Measurements from ENCODE around the gene CDK19. TPM values are rescaled to one million over a fixed set of nuclear protein-coding genes. Genes with fewer than 3 reads are reported as not detected.

CDK19 gene
- polyA plus RNA-seq, 1 of the 3 experiments (the other 2 are of a cell fraction): 6.5 TPM

DNA sequence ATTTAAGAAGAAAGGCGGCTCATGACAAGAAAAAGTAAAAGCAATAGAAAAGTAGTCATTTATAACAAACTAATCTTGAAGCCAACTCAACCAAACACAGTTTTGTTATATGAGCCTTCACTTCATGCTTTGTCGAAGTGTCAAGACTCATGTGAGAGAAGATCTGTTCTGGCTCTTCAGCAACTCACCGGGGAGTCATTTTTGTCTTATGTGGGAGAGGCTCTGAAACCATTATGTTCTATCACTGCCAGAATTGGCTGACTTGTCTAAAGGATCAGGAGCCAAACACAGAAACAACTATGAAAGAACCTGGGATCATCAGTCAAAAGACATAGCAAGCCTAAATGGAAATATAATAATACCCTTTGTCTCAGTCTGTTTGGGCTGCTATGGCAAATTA, 105.2 kb downstream of the CDK19 start:
- Histone ChIP-seq H4K20me1 (ENCODE audit: insufficient read depth) (peaks cover 5% of the 10 kb centered on the region; the same call in 1 of the 2 replicates), H3K4me3 (ENCODE audit: low read depth in 2 of 2, low read length in 1 of 2) (no peak overlapping the region), H2AFZ (ENCODE audit: low read depth) (no peak overlapping the region), H3K4me2 (no peak overlapping the region), H3K36me3 (replicated peaks in 1 of 2; ENCODE audit: control insufficient read depth in 1 of 2, insufficient read depth in 2 of 2, low read length in 1 of 2) (peaks cover 0 to 4% of the 10 kb centered on the region in 2 experiments), H3K79me2 (ENCODE audit: insufficient read depth) (peaks cover 22% of the 10 kb centered on the region; the same call in 1 of the 2 replicates), H3K27me3 (ENCODE audit: insufficient read depth) (no peaks in the 10 kb centered on the region), H3F3A (replicated peaks; ENCODE audit: insufficient read depth) (no peaks in the 10 kb centered on the region), H3K9me3 (no peaks in the 10 kb centered on the region), H3K9me2 (no peaks in the 10 kb centered on the region), H3K4me1 (ENCODE audit: control insufficient read depth in 1 of 2, insufficient read depth in 2 of 2, low read depth in 1 of 2, low read length in 1 of 2) (no peaks in the 10 kb centered on the region), H3K27ac (ENCODE audit: low read depth in 2 of 2, low read length in 1 of 2) (no peak overlapping the region), H3K9ac (no peak overlapping the region)
- WGBS (ENCODE audit: low lambda C conversion rate): 90% methylated on average over 3 of the region's 3 CpGs
- ChIA-PET CTCF (interaction anchor here (1.4 to 1.6 kb wide), 2 partner anchors 20 to 28 kb away, joined by 3 to 4 read pairs; no protein-coding TSS in a partner anchor), POLR2A (no interaction called here)
- TF ChIP-seq FOXJ3 (CRISPR knock-in tag; IDR thresholded peaks at IDR 0.05) (no peak), RFX5 (IDR thresholded peaks at IDR 0.05; ENCODE audit: low read length) (no peak), RXRA (IDR thresholded peaks at IDR 0.05; ENCODE audit: borderline replicate concordance, low read depth) (no peak), SMC3 (IDR thresholded peaks at IDR 0.05; ENCODE audit: low read depth, low read length) (no peak)
- TF ChIP-seq, protein P1, sequence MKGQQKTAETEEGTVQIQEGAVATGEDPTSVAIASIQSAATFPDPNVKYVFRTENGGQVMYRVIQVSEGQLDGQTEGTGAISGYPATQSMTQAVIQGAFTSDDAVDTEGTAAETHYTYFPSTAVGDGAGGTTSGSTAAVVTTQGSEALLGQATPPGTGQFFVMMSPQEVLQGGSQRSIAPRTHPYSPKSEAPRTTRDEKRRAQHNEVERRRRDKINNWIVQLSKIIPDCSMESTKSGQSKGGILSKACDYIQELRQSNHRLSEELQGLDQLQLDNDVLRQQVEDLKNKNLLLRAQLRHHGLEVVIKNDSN (IDR thresholded peaks at IDR 0.05; ENCODE audit: borderline replicate concordance, low read depth): no peak
- TF ChIP-seq, protein P2, sequence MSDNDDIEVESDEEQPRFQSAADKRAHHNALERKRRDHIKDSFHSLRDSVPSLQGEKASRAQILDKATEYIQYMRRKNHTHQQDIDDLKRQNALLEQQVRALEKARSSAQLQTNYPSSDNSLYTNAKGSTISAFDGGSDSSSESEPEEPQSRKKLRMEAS (IDR thresholded peaks at IDR 0.05; ENCODE audit: low read depth): no peak
- TF ChIP-seq, protein P3, sequence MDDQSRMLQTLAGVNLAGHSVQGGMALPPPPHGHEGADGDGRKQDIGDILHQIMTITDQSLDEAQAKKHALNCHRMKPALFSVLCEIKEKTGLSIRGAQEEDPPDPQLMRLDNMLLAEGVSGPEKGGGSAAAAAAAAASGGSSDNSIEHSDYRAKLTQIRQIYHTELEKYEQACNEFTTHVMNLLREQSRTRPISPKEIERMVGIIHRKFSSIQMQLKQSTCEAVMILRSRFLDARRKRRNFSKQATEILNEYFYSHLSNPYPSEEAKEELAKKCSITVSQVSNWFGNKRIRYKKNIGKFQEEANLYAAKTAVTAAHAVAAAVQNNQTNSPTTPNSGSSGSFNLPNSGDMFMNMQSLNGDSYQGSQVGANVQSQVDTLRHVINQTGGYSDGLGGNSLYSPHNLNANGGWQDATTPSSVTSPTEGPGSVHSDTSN (IDR thresholded peaks at IDR 0.05): no peak
- TF ChIP-seq, protein P4, sequence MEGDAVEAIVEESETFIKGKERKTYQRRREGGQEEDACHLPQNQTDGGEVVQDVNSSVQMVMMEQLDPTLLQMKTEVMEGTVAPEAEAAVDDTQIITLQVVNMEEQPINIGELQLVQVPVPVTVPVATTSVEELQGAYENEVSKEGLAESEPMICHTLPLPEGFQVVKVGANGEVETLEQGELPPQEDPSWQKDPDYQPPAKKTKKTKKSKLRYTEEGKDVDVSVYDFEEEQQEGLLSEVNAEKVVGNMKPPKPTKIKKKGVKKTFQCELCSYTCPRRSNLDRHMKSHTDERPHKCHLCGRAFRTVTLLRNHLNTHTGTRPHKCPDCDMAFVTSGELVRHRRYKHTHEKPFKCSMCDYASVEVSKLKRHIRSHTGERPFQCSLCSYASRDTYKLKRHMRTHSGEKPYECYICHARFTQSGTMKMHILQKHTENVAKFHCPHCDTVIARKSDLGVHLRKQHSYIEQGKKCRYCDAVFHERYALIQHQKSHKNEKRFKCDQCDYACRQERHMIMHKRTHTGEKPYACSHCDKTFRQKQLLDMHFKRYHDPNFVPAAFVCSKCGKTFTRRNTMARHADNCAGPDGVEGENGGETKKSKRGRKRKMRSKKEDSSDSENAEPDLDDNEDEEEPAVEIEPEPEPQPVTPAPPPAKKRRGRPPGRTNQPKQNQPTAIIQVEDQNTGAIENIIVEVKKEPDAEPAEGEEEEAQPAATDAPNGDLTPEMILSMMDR (IDR thresholded peaks at IDR 0.05): no peak
- no peak for DNase-seq

DNA sequence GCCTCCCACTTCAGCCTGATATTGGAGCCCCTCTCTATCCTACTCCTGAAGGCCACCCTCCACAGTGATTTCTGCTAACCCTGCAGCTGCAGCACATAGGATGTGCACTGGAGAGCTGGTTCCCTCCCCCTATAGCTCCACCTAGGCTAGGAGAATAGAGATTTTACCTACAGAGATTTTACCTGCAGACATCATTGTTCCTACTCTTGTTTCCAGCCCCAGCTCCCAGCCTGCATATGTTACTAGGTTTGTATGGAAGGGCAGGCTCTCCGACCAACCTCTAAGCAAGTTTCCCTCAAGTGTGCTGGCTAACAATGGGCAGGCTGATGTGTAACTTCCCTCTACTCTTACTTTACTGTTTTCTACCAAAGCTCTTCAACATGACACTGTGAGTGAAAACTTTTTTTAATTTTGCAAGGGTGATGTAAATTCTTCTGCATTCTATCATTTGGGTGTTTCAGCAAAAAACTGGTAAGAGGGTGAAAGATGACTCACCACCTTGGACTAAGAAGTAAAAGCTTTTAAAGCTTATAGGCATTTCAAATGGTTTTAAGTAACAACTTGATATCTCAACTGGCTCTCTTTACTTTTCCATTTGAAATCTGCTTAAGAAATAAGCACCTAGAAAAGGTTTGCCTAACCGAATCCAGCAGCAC, 106.8 kb downstream of the CDK19 start:
- no peaks in the 10 kb centered on the region for H3K9me2 ChIP-seq
- no peak overlapping the region for H3K4me2 ChIP-seq
- H3K9me3 ChIP-seq: no peaks in the 10 kb centered on the region
- TF ChIP-seq POLR2AphosphoS5 (IDR thresholded peaks at IDR 0.05; ENCODE audit: low read depth, low read length) (no peak), JUND (IDR thresholded peaks at IDR 0.05) (peak; percentile 45), TCF12 (IDR thresholded peaks at IDR 0.05) (peak; percentile 38; the same call in 1 of the 2 replicates), FOSL2 (IDR thresholded peaks at IDR 0.05; ENCODE audit: borderline replicate concordance, low read depth) (peak; percentile 50; the same call in 1 of the 2 replicates)
- no peak overlapping the region for H3K9ac ChIP-seq
- CTCF ChIA-PET: interaction anchor here (0.8 to 1.6 kb wide), 4 partner anchors 18 to 180 kb away, joined by 3 to 5 read pairs (median 4); no protein-coding TSS in a partner anchor
- WGBS (ENCODE audit: low lambda C conversion rate): 81% methylated on average over 2 of the region's 2 CpGs
- H4K20me1 ChIP-seq (ENCODE audit: insufficient read depth): peaks cover 5% of the 10 kb centered on the region; the same call in 1 of the 2 replicates
- no peaks in the 10 kb centered on the region for H3K4me1 ChIP-seq (ENCODE audit: control insufficient read depth in 1 of 2, insufficient read depth in 2 of 2, low read depth in 1 of 2, low read length in 1 of 2)
- H3K36me3 ChIP-seq (replicated peaks in 1 of 2; ENCODE audit: control insufficient read depth in 1 of 2, insufficient read depth in 2 of 2, low read length in 1 of 2): peaks cover 0 to 4% of the 10 kb centered on the region in 2 experiments
- POLR2A ChIA-PET: no interaction called here
- peak overlapping the region in 1 of 2 experiments; percentile 5; a peak in 1 of 4 replicates for H3K27ac ChIP-seq (ENCODE audit: low read depth in 2 of 2, low read length in 1 of 2)
- H3F3A ChIP-seq (replicated peaks; ENCODE audit: insufficient read depth): peaks cover 8% of the 10 kb centered on the region
- no peaks in the 10 kb centered on the region for H3K27me3 ChIP-seq (ENCODE audit: insufficient read depth)
- H3K4me3 ChIP-seq (ENCODE audit: low read depth in 2 of 2, low read length in 1 of 2): no peak overlapping the region
- DNase-seq: no peak
- peaks cover 22% of the 10 kb centered on the region; the same call in 1 of the 2 replicates for H3K79me2 ChIP-seq (ENCODE audit: insufficient read depth)
- no peak overlapping the region for H2AFZ ChIP-seq (ENCODE audit: low read depth)

Measured in SK-N-SH (cell line).